HCT116 (cell line): ENCODE measurements around the gene SNX9.

Experiments
- CTCF ChIP-seq, 3 experiments: fragments of 200-600 bp in 1 of 3; sonication (generic) in 1 of 3; IDR thresholded peaks in 2 of 3; conservative IDR thresholded peaks in 1 of 3; 2 replicates each; pipeline ENCODE4 v1.5.1; 2012 to 2017; ENCODE audit warnings: low read depth in 2 of 3, low read length in 2 of 3, antibody characterized with exemption in 1 of 3, borderline replicate concordance in 1 of 3, control low read depth in 1 of 3, mild to moderate bottlenecking in 1 of 3, mixed read lengths in 1 of 3, mixed run types in 1 of 3, moderate library complexity in 1 of 3; ENCODE audit not compliant: insufficient read depth in 1 of 3
- ELF1 ChIP-seq: IDR thresholded peaks from 2 replicates; pipeline ENCODE4 v1.6.1; 2012; ENCODE audit warnings: low read depth, borderline replicate concordance
- JUND ChIP-seq: IDR thresholded peaks from 2 replicates; pipeline ENCODE4 v1.6.1; 2012
- POLR2A ChIP-seq: IDR thresholded peaks from 2 replicates; pipeline ENCODE4 v1.7.0; 2011; ENCODE audit warnings: borderline replicate concordance; ENCODE audit not compliant: insufficient read depth, insufficient read length; ENCODE audit errors: extremely low read depth
- RAD21 ChIP-seq: IDR thresholded peaks from 2 replicates; pipeline ENCODE4 v1.6.1; 2012; ENCODE audit warnings: low read depth, mild to moderate bottlenecking
- SIN3A ChIP-seq: IDR thresholded peaks from 2 replicates; pipeline ENCODE4 v1.6.1; 2012; ENCODE audit warnings: low read depth
- TF ChIP-seq, protein P1 (sequence below): IDR thresholded peaks from 2 replicates; pipeline ENCODE4 v1.6.1; 2012; ENCODE audit warnings: low read depth

- TF ChIP-seq ELF1, result no peak
- TF ChIP-seq SIN3A, result no peak
- TF ChIP-seq, protein P1, sequence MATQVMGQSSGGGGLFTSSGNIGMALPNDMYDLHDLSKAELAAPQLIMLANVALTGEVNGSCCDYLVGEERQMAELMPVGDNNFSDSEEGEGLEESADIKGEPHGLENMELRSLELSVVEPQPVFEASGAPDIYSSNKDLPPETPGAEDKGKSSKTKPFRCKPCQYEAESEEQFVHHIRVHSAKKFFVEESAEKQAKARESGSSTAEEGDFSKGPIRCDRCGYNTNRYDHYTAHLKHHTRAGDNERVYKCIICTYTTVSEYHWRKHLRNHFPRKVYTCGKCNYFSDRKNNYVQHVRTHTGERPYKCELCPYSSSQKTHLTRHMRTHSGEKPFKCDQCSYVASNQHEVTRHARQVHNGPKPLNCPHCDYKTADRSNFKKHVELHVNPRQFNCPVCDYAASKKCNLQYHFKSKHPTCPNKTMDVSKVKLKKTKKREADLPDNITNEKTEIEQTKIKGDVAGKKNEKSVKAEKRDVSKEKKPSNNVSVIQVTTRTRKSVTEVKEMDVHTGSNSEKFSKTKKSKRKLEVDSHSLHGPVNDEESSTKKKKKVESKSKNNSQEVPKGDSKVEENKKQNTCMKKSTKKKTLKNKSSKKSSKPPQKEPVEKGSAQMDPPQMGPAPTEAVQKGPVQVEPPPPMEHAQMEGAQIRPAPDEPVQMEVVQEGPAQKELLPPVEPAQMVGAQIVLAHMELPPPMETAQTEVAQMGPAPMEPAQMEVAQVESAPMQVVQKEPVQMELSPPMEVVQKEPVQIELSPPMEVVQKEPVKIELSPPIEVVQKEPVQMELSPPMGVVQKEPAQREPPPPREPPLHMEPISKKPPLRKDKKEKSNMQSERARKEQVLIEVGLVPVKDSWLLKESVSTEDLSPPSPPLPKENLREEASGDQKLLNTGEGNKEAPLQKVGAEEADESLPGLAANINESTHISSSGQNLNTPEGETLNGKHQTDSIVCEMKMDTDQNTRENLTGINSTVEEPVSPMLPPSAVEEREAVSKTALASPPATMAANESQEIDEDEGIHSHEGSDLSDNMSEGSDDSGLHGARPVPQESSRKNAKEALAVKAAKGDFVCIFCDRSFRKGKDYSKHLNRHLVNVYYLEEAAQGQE, result no peak
- no peak for TF ChIP-seq CTCF (IDR thresholded peaks at IDR 0.05 in 2 of 3, conservative IDR thresholded peaks at IDR 0.05 in 1 of 3; ENCODE audit: borderline replicate concordance in 1 of 3, insufficient read depth in 1 of 3, low read depth in 2 of 3, low read length in 2 of 3)
- no peak for TF ChIP-seq POLR2A
- no peak for TF ChIP-seq RAD21
- TF ChIP-seq JUND, result no peak
These were observed 11.5 kb downstream of the SNX9 start for GRCh38 chr6:157834549-157834948.
